CD4-positive, alpha-beta T cell treated with Interferon alpha-2 for 1 hour (primary cell): ENCODE measurements around the gene DTNB.
"Not testable (repeated sequence)": the region's sequence is repeated elsewhere in the genome, so short reads cannot be mapped to it uniquely, and the experiment has no call there.

Source experiments
- DNase-seq, 2 donors: peaks; one replicate each; pipeline ENCODE4 v3.0.0-alpha.2; 2020 to 2022

DTNB gene

DNA sequence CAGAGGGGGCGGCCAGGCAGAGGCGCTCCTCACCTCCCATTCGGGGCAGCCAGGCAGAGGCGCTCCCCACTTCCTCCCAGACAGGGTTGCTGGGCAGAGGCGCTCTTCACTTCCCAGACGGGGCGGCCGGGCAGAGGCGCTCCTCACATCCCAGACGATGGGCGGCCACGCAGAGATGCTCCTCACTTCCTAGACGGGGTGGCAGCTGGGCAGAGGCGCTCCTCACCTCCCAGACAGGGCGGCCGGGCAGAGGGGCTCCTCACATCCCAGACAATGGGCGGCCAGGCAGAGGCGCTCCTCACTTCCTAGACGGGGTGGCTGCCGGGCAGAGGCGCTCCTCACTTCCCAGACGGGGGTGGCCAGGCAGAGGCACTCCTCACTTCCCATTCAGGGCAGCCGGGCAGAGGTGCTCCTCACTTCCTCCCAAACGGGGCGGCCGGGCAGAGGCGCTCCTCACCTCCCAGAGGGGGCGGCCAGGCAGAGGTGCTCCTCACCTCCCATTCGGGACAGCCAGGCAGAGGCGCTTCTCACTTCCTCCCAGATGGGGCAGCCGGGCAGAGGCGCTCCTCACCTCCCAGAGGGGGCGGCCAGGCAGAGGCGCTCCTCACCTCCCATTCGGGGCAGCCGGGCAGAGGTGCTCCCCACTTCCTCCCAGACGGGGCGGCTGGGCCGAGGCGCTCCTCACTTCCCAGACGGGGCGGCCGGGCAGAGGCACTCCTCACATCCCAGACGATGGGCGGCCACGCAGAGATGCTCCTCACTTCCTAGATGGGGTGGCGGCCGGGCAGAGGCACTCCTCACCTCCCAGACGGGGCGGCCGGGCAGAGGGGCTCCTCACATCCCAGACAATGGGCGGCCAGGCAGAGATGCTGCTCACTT is 137.7 kb downstream of the DTNB start:
- not testable (repeated sequence) for DNase-seq

GRCh38 chr2:25534937-25535336 is 138.4 kb downstream of the DTNB start:
- not testable (repeated sequence) for DNase-seq

GRCh38 chr2:25534455-25534854 is 138.9 kb downstream of the DTNB start:
- DNase-seq: no peak

GRCh38 chr2:25533771-25534170 is 139.6 kb downstream of the DTNB start:
- not testable (repeated sequence) for DNase-seq

GRCh38 chr2:25532521-25532920 is 140.9 kb downstream of the DTNB start:
- DNase-seq: no peak

DNA sequence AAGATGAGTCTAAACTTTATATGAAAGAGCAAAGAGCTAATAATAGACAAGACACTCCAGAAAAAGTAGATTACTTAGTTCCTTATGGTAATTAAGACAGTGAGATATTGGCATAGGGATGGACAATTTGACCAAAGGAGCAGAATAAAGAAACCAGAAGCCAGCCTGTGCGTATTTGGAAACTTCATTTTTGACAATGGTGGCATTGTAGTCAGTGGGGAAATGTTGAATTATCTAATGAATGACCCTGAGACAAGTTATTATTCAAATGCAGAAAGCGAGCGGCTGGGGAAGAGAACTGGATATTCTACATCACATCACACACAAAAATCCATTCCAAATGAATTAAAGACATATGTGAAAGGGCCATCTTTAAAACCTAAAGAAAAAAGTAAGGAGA is 144.3 kb downstream of the DTNB start:
- no peak for DNase-seq

DNA sequence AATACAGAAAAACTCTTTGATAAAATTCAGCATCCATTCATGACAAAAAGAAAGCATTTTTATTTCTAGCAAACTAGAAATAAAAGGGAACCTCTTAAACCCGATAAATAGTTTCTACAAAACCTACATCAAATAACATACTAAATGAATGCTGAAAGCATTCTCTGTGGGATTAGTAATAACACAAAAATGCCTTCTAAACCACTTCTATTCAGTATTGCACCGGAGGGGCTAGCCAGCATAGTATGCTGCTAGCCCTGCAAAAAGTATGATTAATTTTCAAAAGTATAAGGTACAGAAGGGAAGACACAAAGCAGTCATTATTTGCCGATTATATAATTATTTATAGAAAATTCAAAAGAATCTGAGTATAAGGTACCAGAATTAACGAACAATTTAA is 145.2 kb downstream of the DTNB start:
- no peak for DNase-seq

DNA sequence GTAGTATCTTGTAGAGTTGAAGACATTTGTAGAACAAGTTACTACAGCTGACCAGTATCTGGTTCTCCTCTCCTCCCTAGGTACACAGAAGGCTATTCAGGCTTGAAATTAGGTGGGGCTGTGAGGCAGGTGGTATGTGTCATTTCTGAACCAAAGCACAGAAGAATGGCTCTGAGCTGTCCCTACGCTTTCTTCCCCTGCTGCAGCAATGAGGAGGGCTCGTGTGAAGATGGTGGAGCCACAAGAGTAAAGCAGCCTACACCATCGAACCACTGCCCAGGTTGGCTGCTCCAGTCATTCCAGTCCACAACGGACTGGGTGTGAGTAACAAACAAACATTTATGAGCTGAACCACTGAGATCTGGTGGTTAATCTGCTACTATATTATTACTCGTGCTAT is 148.9 kb downstream of the DTNB start:
- DNase-seq: no peak

DNA sequence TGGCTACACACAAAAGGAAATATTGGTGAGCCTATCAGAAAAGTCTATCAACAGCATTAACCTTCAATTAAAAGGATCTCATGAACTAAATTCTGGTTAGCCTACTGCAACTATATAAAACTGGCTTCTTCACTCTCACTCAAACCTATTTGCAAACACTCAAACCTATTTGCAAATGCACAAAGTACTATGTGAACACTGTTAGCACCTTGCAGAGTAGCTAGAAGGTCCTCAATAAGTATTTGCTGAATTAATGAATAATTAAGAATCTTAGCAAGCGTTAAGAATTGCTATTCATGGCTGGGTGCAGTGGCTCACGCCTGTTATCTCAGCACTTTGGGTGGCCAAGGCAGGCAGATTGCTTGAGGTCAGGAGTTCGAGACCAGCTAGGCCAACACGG is 150.3 kb downstream of the DTNB start:
- no peak for DNase-seq

- peak; percentile 58 to 83 for DNase-seq
These were observed 151.6 kb downstream of the DTNB start for GRCh38 chr2:25521665-25522387.

DNA sequence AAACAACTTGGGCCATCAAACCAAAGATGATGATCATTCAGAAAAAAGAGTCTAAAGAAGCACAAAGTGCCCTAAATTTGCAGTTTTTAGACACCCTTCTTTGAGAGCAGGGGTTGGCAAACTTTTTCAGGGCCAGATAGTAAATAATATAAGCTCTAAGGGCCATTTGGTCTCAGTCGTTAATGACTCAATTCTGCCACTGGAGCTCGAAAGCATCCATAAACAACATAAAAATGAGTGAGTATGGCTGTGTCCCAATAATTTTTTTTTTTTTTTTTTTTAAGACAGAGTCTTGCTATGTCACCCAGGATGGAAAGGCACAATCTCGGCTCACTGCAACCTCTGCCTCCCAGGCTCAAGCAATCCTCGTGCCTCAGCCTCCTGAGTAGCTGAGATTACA is 152.3 kb downstream of the DTNB start:
- DNase-seq: no peak

DNA sequence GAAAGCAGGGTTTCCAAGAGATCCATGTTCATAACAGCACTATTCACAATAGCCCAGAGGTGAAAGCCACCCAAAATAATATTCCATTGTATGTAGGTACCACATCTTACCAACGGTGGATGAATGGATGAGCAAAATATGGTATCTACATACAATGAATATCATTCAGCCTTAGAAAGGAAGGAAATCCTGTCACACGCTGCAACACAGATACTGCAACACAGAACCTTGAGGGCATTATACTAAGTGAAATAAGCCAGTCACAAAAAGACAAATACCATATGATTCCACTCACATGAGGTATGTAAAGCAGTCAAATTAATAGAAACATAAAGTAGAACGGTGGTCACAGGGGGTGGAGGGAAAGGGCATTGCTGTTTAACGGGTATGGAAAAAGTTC is 155.7 kb downstream of the DTNB start:
- DNase-seq: no peak

DNA sequence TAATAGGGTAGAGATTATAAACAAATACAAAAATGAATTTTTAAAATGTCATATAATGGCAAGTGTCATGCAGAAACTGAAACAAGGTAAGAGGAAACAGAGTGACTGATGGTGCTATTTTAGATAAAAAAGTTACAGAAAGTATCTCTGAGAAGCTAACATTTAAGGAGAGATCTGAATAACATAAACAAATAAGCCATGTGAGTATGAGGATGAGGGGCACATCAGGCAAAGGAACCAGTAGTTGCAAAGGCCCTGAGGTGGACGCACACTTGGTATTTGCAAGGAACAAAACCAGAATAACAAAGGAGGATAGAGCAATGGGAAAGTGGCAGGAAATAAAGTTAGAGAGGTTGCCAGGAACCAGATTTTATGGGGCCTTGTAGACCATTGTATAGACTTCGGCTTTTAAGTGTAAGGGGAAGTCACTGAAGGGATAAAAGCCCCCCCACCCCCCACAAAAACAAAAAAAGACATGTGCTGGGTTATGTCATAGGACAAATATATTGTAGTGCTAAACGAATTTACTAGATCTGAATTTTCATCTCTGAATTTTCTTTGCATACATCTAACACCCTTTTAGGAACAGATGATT is 159.2 kb downstream of the DTNB start:
- DNase-seq: no peak

DNA sequence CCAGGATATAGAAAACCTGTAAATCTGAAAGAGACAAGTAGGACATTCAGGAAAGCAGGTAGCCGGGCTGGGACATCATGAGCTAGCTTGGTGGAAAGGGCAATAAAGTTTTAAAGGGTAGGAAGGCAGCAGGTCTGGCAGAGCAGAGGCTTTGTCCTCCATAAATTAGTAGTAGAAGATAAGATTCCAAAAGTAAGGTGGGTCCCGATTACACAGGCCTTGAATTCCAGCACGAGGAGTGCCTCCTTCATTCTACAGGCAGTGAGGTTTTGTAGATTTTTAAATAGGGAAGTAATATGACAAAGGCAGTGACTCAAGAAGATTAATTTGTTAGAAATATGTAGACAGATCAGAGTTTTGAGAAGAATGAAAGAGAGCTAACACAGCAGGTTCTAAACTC is 160.7 kb downstream of the DTNB start:
- DNase-seq: no peak

DNA sequence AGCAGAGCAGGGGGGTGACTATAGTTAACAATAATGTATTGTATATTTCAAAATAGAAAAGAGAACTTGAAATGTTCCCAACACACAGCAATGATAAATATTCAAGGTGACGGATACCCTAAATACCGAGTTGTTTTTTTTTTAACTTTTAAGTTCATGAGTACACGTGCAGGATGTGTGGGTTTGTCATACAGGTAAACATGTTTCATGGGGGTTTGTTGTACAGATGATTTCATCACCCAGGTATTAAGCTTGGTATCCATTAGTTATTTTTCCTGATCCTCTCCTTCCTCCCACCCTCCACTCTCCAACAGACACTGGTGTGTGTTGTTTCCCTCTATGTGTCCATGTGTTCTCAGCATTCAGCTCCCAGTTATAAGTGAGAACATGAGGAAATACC is 167.2 kb downstream of the DTNB start:
- no peak for DNase-seq

GRCh38 chr2:25505622-25506021 is 167.8 kb downstream of the DTNB start:
- no peak for DNase-seq

- DNase-seq: no peak
These were observed 168.2 kb downstream of the DTNB start for GRCh38 chr2:25505182-25505581.

DNA sequence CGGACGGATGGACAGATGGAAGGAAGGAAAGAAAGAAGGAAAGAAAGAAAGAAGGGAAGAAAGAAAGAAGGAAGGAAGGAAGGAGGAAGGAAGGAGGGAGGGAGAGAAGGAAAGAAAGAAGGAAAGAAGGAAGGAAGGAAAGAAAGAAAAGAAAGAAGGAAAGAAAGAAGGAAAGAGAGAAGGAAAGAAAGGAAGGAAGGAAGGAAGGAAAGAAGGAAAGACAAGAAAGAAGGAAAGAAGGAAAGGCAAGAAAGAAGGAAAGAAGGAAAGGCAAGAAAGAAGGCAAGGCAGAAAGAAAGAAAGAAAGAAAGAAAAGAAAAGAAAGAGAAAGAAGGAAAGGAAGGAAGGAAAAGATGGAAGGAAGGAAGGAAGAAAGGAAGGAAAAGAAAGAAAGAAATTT is 169.1 kb downstream of the DTNB start:
- DNase-seq: no peak

GRCh38 chr2:25499157-25499556 is 174.2 kb downstream of the DTNB start:
- DNase-seq: no peak

DNA sequence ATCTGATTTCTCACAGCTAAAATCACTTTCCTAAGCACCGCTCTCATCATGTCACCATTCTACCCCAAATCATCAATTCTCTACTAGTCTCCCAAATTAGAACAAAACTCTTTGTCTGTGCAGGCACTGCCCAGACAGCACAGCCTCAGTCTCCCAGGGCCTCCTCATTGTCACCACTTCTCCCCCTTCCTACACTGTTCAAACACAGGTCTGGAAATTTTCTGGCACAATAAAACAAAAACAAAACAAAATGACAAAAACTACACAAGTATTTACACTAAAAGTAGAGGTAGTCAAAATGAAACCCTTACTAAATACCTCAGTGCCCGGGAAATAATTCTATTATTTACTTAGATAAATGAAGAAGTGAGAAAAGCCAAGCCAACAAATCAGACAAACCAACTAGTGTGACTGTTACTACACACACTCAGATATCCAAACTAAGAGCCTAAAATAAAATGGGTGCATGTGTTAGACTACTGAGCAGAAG is 175.4 kb downstream of the DTNB start:
- DNase-seq: no peak

- no peak for DNase-seq
These were observed 176.0 kb downstream of the DTNB start for GRCh38 chr2:25497229-25497917.

DNA sequence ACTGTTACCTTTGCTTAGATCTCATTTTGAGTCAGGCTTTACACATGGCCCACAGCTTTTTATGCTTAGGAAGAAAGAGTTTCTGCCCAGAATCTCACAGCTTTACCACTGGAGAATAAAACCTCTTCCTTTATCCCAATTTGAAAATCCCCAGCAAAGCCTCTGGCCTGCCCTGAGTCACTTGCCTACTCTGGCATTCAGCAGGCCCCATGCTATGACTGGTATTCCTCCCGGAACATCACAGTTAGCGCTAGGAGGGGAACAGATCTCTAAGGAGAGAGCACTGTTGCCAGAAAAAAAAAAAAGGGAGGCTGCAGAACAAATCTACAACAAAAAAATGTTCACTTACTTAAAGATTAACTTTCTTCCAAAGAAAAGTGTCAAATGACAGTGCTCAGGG is 178.8 kb downstream of the DTNB start:
- no peak for DNase-seq

GRCh38 chr2:25493207-25493606 is 180.2 kb downstream of the DTNB start:
- DNase-seq: no peak
